Panc1 (cell line): ENCODE data around the gene NPTXR.

ENCODE experiments used
- POLR2AphosphoS5 ChIP-seq: IDR thresholded peaks from 2 replicates; pipeline ENCODE4 v1.6.1; 2012; ENCODE audit warnings: mild to moderate bottlenecking, low read depth, low read length, moderate library complexity
- SIN3A ChIP-seq: IDR thresholded peaks from 2 replicates; pipeline ENCODE4 v1.6.1; 2012; ENCODE audit warnings: low read depth, mild to moderate bottlenecking, low read length, moderate library complexity, borderline replicate concordance; ENCODE audit not compliant: insufficient read depth
- TF ChIP-seq, protein P1 (sequence below): fragments of 450-650 bp; IDR thresholded peaks from 2 replicates; pipeline ENCODE4 v1.5.1; 2017; ENCODE audit warnings: mild to moderate bottlenecking
- TF ChIP-seq, protein P2 (sequence below), 2 experiments: IDR thresholded peaks; 2 replicates each; pipeline ENCODE4 v1.6.1; 2011 to 2012; ENCODE audit warnings: low read depth in 2 of 2, control low read depth in 1 of 2, low read length in 1 of 2, mild to moderate bottlenecking in 1 of 2, moderate library complexity in 1 of 2; ENCODE audit not compliant: insufficient read depth in 1 of 2

DNA sequence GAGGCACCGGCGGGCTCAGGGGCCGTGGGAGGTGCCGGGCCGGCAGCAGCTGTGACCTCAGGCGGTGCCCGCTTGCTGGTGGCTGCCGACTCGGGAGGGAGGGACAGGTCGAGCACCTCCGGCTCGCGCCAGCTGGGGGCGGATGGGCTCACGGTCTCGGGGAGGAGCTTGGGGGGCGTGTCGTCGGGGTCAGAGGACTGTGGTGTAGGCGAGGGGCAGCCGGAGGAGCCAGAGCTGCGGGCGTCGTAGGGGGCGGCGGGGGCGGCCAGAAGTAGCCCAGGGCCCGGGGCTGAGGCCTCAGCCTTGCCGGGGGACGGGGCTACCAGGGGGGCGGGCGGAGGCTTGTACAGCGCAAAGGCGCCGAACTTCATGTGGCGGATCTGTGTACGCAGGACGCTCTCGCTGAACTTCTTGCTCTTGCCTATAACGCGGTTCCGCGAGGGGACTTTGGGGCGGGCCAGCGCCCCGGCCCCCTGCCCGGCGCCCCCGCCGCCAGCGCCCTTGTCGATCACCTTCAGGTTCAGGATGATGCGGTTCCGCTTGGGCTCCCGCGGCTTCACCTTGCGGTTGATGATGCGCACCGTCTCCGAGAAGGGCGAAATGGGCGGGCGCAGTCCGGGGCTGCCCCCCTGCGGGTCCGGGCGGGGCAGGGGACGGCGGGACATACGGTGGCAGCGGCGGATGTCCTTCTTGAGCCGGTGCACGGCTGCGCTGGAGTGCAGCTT lies 22.7 kb upstream of the NPTXR start:
- TF ChIP-seq, protein P1, sequence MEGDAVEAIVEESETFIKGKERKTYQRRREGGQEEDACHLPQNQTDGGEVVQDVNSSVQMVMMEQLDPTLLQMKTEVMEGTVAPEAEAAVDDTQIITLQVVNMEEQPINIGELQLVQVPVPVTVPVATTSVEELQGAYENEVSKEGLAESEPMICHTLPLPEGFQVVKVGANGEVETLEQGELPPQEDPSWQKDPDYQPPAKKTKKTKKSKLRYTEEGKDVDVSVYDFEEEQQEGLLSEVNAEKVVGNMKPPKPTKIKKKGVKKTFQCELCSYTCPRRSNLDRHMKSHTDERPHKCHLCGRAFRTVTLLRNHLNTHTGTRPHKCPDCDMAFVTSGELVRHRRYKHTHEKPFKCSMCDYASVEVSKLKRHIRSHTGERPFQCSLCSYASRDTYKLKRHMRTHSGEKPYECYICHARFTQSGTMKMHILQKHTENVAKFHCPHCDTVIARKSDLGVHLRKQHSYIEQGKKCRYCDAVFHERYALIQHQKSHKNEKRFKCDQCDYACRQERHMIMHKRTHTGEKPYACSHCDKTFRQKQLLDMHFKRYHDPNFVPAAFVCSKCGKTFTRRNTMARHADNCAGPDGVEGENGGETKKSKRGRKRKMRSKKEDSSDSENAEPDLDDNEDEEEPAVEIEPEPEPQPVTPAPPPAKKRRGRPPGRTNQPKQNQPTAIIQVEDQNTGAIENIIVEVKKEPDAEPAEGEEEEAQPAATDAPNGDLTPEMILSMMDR, result no peak
- TF ChIP-seq, protein P2, sequence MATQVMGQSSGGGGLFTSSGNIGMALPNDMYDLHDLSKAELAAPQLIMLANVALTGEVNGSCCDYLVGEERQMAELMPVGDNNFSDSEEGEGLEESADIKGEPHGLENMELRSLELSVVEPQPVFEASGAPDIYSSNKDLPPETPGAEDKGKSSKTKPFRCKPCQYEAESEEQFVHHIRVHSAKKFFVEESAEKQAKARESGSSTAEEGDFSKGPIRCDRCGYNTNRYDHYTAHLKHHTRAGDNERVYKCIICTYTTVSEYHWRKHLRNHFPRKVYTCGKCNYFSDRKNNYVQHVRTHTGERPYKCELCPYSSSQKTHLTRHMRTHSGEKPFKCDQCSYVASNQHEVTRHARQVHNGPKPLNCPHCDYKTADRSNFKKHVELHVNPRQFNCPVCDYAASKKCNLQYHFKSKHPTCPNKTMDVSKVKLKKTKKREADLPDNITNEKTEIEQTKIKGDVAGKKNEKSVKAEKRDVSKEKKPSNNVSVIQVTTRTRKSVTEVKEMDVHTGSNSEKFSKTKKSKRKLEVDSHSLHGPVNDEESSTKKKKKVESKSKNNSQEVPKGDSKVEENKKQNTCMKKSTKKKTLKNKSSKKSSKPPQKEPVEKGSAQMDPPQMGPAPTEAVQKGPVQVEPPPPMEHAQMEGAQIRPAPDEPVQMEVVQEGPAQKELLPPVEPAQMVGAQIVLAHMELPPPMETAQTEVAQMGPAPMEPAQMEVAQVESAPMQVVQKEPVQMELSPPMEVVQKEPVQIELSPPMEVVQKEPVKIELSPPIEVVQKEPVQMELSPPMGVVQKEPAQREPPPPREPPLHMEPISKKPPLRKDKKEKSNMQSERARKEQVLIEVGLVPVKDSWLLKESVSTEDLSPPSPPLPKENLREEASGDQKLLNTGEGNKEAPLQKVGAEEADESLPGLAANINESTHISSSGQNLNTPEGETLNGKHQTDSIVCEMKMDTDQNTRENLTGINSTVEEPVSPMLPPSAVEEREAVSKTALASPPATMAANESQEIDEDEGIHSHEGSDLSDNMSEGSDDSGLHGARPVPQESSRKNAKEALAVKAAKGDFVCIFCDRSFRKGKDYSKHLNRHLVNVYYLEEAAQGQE (IDR thresholded peaks at IDR 0.05; ENCODE audit: insufficient read depth in 1 of 2, low read depth in 2 of 2, low read length in 1 of 2), result no peak
- no peak for TF ChIP-seq SIN3A
- TF ChIP-seq POLR2AphosphoS5, result no peak
